ENCODE data around the gene SH3RF3. TPM values are rescaled to one million over a fixed set of nuclear protein-coding genes. Genes with fewer than 3 reads are reported as not detected.

Gene SH3RF3
- total and polyA plus RNA-seq, 10 of the 15 experiments (the other 5 are each of a cell fraction or from before 2014, with no cell fraction given) = 0.08 to 8.8 (median 2.3) TPM

DNA sequence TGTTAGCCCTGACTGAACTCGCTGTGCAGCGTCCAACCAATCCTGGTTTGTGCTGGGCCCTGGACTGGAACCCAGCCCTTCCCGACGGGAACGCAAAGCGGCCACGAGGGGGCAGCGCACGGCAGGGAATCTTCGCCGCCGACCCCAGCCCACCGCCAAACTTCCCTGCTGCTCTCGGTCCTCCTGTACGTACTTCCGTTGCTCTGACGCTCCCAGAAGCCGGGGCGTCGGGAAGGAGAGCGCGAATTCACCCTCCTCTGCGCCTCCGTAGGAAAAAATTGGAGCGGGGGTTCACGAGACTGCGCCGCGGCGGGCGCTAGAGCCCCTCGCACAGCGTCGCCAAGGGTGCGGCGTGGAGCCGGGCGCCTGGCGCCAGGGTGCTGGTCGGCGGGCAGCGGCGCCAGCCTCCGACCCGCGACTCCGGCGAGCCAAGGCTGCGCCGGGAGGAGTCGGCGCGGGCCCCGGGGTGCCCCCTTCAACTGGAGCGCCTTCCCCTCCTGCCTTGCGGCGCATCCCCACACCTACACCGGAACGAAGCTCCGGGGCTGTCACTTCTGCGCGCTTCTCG lies 873 bp upstream of the SH3RF3 start (continued):
- TF ChIP-seq, protein P1, sequence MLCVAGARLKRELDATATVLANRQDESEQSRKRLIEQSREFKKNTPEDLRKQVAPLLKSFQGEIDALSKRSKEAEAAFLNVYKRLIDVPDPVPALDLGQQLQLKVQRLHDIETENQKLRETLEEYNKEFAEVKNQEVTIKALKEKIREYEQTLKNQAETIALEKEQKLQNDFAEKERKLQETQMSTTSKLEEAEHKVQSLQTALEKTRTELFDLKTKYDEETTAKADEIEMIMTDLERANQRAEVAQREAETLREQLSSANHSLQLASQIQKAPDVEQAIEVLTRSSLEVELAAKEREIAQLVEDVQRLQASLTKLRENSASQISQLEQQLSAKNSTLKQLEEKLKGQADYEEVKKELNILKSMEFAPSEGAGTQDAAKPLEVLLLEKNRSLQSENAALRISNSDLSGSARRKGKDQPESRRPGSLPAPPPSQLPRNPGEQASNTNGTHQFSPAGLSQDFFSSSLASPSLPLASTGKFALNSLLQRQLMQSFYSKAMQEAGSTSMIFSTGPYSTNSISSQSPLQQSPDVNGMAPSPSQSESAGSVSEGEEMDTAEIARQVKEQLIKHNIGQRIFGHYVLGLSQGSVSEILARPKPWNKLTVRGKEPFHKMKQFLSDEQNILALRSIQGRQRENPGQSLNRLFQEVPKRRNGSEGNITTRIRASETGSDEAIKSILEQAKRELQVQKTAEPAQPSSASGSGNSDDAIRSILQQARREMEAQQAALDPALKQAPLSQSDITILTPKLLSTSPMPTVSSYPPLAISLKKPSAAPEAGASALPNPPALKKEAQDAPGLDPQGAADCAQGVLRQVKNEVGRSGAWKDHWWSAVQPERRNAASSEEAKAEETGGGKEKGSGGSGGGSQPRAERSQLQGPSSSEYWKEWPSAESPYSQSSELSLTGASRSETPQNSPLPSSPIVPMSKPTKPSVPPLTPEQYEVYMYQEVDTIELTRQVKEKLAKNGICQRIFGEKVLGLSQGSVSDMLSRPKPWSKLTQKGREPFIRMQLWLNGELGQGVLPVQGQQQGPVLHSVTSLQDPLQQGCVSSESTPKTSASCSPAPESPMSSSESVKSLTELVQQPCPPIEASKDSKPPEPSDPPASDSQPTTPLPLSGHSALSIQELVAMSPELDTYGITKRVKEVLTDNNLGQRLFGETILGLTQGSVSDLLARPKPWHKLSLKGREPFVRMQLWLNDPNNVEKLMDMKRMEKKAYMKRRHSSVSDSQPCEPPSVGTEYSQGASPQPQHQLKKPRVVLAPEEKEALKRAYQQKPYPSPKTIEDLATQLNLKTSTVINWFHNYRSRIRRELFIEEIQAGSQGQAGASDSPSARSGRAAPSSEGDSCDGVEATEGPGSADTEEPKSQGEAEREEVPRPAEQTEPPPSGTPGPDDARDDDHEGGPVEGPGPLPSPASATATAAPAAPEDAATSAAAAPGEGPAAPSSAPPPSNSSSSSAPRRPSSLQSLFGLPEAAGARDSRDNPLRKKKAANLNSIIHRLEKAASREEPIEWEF (IDR thresholded peaks at IDR 0.05; ENCODE audit: insufficient replicate concordance, low read depth, low read length) = no peak
- TF ChIP-seq PAX5 (IDR thresholded peaks at IDR 0.05; ENCODE audit: borderline replicate concordance, low read depth, low read length) (peak; percentile 14; the same call in 1 of the 2 replicates), IKZF2 (IDR thresholded peaks at IDR 0.05) (peak; percentile 67 to 70), LARP7 (IDR thresholded peaks at IDR 0.05) (peak; percentile 65; the same call in 1 of the 2 replicates), ZNF217 (IDR thresholded peaks at IDR 0.05) (peak; percentile 53; the same call in 1 of the 2 replicates), NFIC (IDR thresholded peaks at IDR 0.05; ENCODE audit: low read depth, low read length) (no peak), SMARCA5 (IDR thresholded peaks at IDR 0.05) (peak; percentile 95), MEF2B (IDR thresholded peaks at IDR 0.05; ENCODE audit: partially characterized antibody, poor library complexity, severe bottlenecking) (peak; percentile 8), RAD21 (IDR thresholded peaks at IDR 0.05; ENCODE audit: insufficient read depth, low read depth, low read length) (peak; percentile 82), EZH2 (IDR thresholded peaks at IDR 0.05; ENCODE audit: borderline replicate concordance, control insufficient read depth, low read depth, low read length) (no peak), EED (IDR thresholded peaks at IDR 0.05; ENCODE audit: low read depth) (peak; percentile 73), IKZF1 (conservative IDR thresholded peaks at IDR 0.05) (peak; percentile 70), GATAD2B (conservative IDR thresholded peaks at IDR 0.05; ENCODE audit: low read depth) (peak; percentile 75), SMAD1 (IDR thresholded peaks at IDR 0.05; ENCODE audit: low read depth, partially characterized antibody) (no peak), NR2C2 (IDR thresholded peaks at IDR 0.05; ENCODE audit: borderline replicate concordance, control insufficient read depth, insufficient read length, low read depth) (no peak)
- TF ChIP-seq, protein P2, sequence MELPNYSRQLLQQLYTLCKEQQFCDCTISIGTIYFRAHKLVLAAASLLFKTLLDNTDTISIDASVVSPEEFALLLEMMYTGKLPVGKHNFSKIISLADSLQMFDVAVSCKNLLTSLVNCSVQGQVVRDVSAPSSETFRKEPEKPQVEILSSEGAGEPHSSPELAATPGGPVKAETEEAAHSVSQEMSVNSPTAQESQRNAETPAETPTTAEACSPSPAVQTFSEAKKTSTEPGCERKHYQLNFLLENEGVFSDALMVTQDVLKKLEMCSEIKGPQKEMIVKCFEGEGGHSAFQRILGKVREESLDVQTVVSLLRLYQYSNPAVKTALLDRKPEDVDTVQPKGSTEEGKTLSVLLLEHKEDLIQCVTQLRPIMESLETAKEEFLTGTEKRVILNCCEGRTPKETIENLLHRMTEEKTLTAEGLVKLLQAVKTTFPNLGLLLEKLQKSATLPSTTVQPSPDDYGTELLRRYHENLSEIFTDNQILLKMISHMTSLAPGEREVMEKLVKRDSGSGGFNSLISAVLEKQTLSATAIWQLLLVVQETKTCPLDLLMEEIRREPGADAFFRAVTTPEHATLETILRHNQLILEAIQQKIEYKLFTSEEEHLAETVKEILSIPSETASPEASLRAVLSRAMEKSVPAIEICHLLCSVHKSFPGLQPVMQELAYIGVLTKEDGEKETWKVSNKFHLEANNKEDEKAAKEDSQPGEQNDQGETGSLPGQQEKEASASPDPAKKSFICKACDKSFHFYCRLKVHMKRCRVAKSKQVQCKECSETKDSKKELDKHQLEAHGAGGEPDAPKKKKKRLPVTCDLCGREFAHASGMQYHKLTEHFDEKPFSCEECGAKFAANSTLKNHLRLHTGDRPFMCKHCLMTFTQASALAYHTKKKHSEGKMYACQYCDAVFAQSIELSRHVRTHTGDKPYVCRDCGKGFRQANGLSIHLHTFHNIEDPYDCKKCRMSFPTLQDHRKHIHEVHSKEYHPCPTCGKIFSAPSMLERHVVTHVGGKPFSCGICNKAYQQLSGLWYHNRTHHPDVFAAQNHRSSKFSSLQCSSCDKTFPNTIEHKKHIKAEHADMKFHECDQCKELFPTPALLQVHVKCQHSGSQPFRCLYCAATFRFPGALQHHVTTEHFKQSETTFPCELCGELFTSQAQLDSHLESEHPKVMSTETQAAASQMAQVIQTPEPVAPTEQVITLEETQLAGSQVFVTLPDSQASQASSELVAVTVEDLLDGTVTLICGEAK (IDR thresholded peaks at IDR 0.05; ENCODE audit: borderline replicate concordance) = no peak
- TF ChIP-seq, protein P3, sequence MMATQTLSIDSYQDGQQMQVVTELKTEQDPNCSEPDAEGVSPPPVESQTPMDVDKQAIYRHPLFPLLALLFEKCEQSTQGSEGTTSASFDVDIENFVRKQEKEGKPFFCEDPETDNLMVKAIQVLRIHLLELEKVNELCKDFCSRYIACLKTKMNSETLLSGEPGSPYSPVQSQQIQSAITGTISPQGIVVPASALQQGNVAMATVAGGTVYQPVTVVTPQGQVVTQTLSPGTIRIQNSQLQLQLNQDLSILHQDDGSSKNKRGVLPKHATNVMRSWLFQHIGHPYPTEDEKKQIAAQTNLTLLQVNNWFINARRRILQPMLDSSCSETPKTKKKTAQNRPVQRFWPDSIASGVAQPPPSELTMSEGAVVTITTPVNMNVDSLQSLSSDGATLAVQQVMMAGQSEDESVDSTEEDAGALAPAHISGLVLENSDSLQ (IDR thresholded peaks at IDR 0.05) = no peak

Measured in GM12878 (cell line).